Gastroesophageal sphincter (tissue), 4 donors: ENCODE results near the gene METRNL. TPM values are rescaled to one million over a fixed set of nuclear protein-coding genes. Genes with fewer than 3 reads are reported as not detected.

Experiments used
- ATAC-seq: fragments of 150-250 bp; one replicate; pipeline ENCODE4 v1.9.1; 2016; ENCODE audit warnings: mild to moderate bottlenecking, moderate library complexity
- H3K27ac ChIP-seq, 4 donors: fragments of 200-600 bp; sonication (generic) in 3 of 4; 1 replicate in 3 of 4; 2 replicates in 1 of 4; pipeline ENCODE4 v1.5.1; 2016 to 2019
- H3K27me3 ChIP-seq: fragments of 200-600 bp; sonication (generic); one replicate; pipeline ENCODE4 v1.5.1; 2019
- H3K36me3 ChIP-seq, 2 donors: fragments of 200-600 bp; sonication (generic); one replicate each; pipeline ENCODE4 v1.5.1; 2019; ENCODE audit warnings: control low read depth in 1 of 2
- H3K4me1 ChIP-seq, 3 donors: fragments of 200-600 bp; sonication (generic); 1 replicate in 2 of 3; 2 replicates in 1 of 3; pipeline ENCODE4 v1.5.1; 2016 to 2019; ENCODE audit warnings: control low read depth in 2 of 3
- H3K4me3 ChIP-seq, 2 donors: fragments of 200-600 bp; sonication (generic); one replicate each; pipeline ENCODE4 v1.5.1; 2019; ENCODE audit warnings: mild to moderate bottlenecking in 1 of 2, moderate library complexity in 1 of 2
- H3K9me3 ChIP-seq, 3 donors: fragments of 200-600 bp; sonication (generic); one replicate each; pipeline ENCODE4 v1.5.1; 2017 to 2019; ENCODE audit warnings: control low read depth in 2 of 3
- EP300 ChIP-seq: sonication (generic); formaldehyde crosslinking; IDR thresholded peaks from one replicate; pipeline ENCODE4 v1.6.1; 2017; ENCODE audit warnings: antibody characterized with exemption, mild to moderate bottlenecking
- POLR2A ChIP-seq, 2 donors: fragments of 450-650 bp; IDR thresholded peaks; one replicate each; pipeline ENCODE4 v1.6.1; 2017; ENCODE audit warnings: antibody characterized with exemption in 2 of 2, mild to moderate bottlenecking in 2 of 2, moderate library complexity in 1 of 2
- POLR2AphosphoS5 ChIP-seq: sonication (generic); formaldehyde crosslinking; IDR thresholded peaks from one replicate; pipeline ENCODE4 v1.6.1; 2017; ENCODE audit warnings: antibody characterized with exemption
- WGBS, 2 donors: methylation state at CpG; one replicate each; pipeline ENCODE4 v1.1.5; 2018; ENCODE audit warnings: low coverage in 1 of 2; 5-methylcytosine and 5-hydroxymethylcytosine counted together
- total RNA-seq, 4 donors: library from RNA; depleted of rRNA; stranded (reverse); fragments of >200 nt; gene quantifications; one replicate each; pipeline ENCODE4 v1.1.0, GENCODE V29; 2016
- TF ChIP-seq, protein P1 (sequence below), 4 experiments: fragments of 200-600 bp in 2 of 4; fragments of 450-650 bp in 2 of 4; sonication (generic) in 1 of 4; IDR thresholded peaks; one replicate each; pipeline ENCODE4 v1.5.1; 2017 to 2019; ENCODE audit warnings: antibody characterized with exemption in 4 of 4, mild to moderate bottlenecking in 2 of 4, moderate library complexity in 2 of 4

METRNL gene
- total RNA-seq, 4 donors from 2014 or later = 41.1 to 82.6 (median 66.3) TPM

DNA sequence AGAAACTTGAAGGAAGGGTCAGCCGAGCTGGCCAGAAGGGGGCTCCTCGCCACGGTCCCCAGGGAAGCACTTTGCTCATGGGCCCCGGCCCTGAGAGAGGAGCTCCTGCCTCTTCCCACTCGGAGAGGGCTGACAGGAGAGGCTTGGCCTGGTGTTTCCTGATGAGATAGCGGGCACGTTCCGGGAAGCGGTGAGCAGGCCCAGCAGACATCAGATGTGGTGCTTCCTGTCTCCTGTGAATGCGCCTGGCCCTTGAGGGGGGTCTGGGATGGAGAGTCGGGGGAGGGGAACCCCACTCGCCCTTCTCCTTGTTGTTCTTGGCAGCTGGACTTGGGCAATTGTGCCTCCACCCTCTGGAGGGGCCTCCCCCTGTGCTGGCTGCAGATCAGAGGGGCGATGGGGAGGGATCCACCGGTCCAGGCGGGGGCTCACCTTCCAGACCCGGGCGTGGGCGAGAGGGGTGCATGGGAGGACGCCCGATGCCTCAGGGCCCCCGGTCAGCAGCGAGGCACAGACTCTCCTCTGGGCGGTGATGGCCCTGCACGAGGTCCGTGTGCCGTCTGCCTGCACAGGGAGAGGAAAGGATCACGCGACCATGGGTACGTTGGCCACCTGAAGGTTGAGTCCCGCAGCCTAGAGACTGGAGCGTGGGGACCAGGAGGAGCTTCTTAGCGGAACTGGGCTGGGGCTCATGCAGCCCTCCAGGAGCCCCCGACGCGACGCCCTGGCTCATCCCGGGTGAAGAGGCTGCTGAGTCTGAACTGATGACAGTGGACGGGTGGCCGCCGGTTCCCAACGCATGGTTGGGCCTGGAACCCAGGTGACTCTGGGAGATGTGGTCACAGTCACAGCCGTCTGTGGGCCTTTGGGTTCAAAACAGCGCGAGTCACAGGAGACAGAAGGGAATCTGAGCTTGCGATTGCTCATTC is 25.4 kb downstream of the METRNL start:
- Histone ChIP-seq H3K9me3 (no peaks in the 10 kb centered on the region), H3K36me3 (no peaks in the 10 kb centered on the region), H3K27me3 (peaks cover 23% of the 10 kb centered on the region), H3K4me3 (no peak overlapping the region), H3K4me1 (peaks cover 0 to 48% (median 28%) of the 10 kb centered on the region in 3 donors), H3K27ac (peak overlapping the region in 3 of 4 donors; percentile 66 to 73 (median 71))
- 20% methylated on average over 5 of the region's 45 CpGs; no CpG with 5 or more reads in 1 of the 2 donors for WGBS, 2 donors
- TF ChIP-seq, protein P1, sequence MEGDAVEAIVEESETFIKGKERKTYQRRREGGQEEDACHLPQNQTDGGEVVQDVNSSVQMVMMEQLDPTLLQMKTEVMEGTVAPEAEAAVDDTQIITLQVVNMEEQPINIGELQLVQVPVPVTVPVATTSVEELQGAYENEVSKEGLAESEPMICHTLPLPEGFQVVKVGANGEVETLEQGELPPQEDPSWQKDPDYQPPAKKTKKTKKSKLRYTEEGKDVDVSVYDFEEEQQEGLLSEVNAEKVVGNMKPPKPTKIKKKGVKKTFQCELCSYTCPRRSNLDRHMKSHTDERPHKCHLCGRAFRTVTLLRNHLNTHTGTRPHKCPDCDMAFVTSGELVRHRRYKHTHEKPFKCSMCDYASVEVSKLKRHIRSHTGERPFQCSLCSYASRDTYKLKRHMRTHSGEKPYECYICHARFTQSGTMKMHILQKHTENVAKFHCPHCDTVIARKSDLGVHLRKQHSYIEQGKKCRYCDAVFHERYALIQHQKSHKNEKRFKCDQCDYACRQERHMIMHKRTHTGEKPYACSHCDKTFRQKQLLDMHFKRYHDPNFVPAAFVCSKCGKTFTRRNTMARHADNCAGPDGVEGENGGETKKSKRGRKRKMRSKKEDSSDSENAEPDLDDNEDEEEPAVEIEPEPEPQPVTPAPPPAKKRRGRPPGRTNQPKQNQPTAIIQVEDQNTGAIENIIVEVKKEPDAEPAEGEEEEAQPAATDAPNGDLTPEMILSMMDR (IDR thresholded peaks at IDR 0.05) = no peak
- TF ChIP-seq POLR2AphosphoS5 = no peak
- no peak for TF ChIP-seq POLR2A (IDR thresholded peaks at IDR 0.05)
- no peak for TF ChIP-seq EP300
- no peak for ATAC-seq

DNA sequence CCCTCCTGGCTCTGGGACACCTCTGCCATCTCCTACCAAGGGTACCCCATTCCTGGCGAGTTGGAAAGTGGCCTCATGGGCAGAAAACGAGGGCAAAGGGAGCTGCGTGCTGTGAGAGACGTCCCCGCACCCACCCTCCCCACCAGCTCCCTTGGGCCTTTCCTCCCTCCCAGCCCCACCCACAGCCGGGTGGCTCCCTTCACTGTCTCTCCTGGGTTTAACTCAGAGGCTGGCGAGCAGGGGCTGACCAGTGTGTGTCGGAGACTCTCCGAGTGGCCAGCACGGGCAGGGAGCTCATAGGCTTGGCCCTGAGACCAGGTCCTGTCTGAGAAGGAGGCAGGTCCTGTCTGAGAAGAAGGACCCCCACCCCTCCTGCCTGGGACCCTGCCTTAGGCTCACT is 26.1 kb downstream of the METRNL start:
- Histone ChIP-seq H3K27me3 (peaks cover 17% of the 10 kb centered on the region), H3K9me3 (no peaks in the 10 kb centered on the region), H3K4me1 (peaks cover 0 to 48% (median 29%) of the 10 kb centered on the region in 3 donors), H3K4me3 (no peak overlapping the region), H3K27ac (peak overlapping the region in 3 of 4 donors; percentile 45 to 73 (median 71)), H3K36me3 (no peaks in the 10 kb centered on the region)
- no peak for ATAC-seq
- no peak for TF ChIP-seq POLR2AphosphoS5
- TF ChIP-seq, protein P1 (IDR thresholded peaks at IDR 0.05) = no peak
- TF ChIP-seq POLR2A (IDR thresholded peaks at IDR 0.05) = no peak
- TF ChIP-seq EP300 = no peak
- 80% methylated on average over 1 of the region's 10 CpGs; no CpG with 5 or more reads in 1 of the 2 donors for WGBS, 2 donors

DNA sequence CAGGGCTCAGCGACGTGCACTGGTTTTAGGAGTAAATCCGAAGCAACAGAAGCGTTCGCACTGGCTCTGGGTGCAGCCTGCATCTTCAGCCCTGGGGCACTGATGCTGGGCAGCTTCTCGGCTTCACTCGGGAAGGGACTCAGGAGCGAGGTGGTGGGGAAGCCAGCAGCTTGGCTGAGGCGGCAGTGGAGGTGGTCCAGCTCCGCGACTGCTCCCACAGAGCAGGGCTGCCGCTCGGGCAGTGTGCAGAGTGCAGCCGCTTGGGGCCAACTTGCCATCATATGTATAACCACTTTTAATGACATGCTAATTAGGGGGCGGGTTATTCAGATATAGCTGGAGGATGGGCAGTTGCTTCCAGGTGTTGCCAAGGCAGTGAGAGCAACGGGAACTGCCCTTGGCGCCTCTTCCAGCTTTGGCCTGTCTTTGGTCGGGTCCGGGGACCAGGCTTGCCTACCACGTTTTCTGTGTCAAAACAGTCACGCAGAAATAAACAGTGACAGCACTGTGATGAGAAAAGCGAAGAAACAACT is 26.7 kb downstream of the METRNL start:
- TF ChIP-seq EP300 (no peak), POLR2A (IDR thresholded peaks at IDR 0.05) (no peak), POLR2AphosphoS5 (no peak)
- TF ChIP-seq, protein P1 (IDR thresholded peaks at IDR 0.05) = no peak
- H3K27me3 ChIP-seq = peaks cover 12% of the 10 kb centered on the region
- WGBS, 2 donors = 41 to 60% methylated on average over 3 to 9 of the region's 22 CpGs
- H3K4me1 ChIP-seq = peaks cover 0 to 48% (median 29%) of the 10 kb centered on the region in 3 donors
- H3K4me3 ChIP-seq = no peak overlapping the region
- H3K9me3 ChIP-seq = no peaks in the 10 kb centered on the region
- no peaks in the 10 kb centered on the region for H3K36me3 ChIP-seq
- peak overlapping the region in 3 of 4 donors; percentile 45 to 73 (median 71) for H3K27ac ChIP-seq
- no peak for ATAC-seq

DNA sequence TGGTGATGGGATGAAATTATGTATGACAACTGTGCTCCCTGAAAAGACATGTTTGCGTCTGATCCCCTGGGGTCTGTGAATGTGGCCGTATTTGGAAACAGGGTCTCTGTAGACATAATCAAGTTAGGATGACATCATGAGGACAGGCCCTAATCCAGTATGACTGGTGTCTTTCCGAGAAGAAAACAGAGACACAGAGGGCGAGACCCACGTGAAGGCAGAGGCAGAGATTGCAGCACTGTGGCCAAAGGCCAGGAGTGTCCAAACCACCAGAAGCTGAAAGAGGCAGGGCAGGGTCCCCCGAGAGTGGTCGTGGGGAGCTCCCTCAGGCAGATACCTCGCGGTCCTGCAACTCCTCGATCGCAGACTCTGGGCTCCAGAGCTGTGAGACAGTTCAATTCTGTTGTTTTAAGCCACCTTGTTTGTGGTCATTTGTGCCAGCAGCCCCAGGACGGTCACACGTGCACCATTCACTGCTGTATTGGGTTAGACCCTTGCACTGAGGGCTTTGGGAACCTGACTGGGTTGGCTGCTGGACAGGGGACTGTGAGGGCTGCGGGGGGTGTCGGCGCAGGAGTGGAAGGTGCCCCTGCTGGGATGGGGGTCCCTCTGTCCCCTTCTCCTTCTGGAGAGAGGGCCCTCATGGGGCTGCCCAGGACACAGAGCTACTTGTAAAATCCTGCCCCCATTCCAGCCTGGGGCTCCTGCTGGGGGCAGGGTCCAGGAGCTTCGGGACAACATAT is 27.7 kb downstream of the METRNL start:
- no peak for TF ChIP-seq POLR2AphosphoS5
- TF ChIP-seq, protein P1 (IDR thresholded peaks at IDR 0.05) = no peak
- no peak for TF ChIP-seq POLR2A (IDR thresholded peaks at IDR 0.05)
- no peak for TF ChIP-seq EP300
- Histone ChIP-seq H3K4me1 (peaks cover 0 to 47% (median 23%) of the 10 kb centered on the region in 3 donors), H3K9me3 (no peaks in the 10 kb centered on the region), H3K27ac (peak overlapping the region in 1 of 4 donors; percentile 71), H3K36me3 (no peaks in the 10 kb centered on the region), H3K27me3 (peaks cover 6% of the 10 kb centered on the region), H3K4me3 (no peak overlapping the region)
- 49 to 50% methylated on average over 7 to 10 of the region's 17 CpGs for WGBS, 2 donors
- peak; percentile 24 for ATAC-seq
